ENCODE results near the gene JMJD8. TPM values are rescaled to one million over a fixed set of nuclear protein-coding genes. Genes with fewer than 3 reads are reported as not detected.
A peak's percentile ranks its signal among the peaks of the same experiment; 100 is the strongest.
"Not testable (repeated sequence)": the region's sequence is repeated elsewhere in the genome, so short reads cannot be mapped to it uniquely, and the experiment has no call there.

Gene JMJD8
- total RNA-seq, 4 donors from 2014 or later, result 40.0 to 261 (median 58.6) TPM

- WGBS, 2 donors (ENCODE audit: low coverage in 1 of 2), result 5% methylated on average over 24 of the region's 64 CpGs; no CpG with 5 or more reads in 1 of the 2 donors
- peak overlapping the region in 2 of 4 donors; percentile 32 to 34 for H3K4me3 ChIP-seq
- H3K4me1 ChIP-seq, result peaks cover 17 to 43% (median 35%) of the 10 kb centered on the region in 4 donors
- no peak for DNase-seq
- no peaks in the 10 kb centered on the region for H3K9me3 ChIP-seq
- peaks cover 60% of the 10 kb centered on the region for H3K27me3 ChIP-seq
- TF ChIP-seq POLR2A (IDR thresholded peaks at IDR 0.05), result no peak
- TF ChIP-seq POLR2AphosphoS5 (IDR thresholded peaks at IDR 0.05), result no peak
- TF ChIP-seq CTCF (IDR thresholded peaks at IDR 0.05), result no peak
- TF ChIP-seq EP300 (IDR thresholded peaks at IDR 0.05; ENCODE audit: low read depth), result no peak
- intact Hi-C loops (cut with DNase I; ENCODE audit: low total_unique reads), result no loop called here
- H3K27ac ChIP-seq, result peak overlapping the region in 1 of 4 donors; percentile 48
- in situ Hi-C loops (cut with MboI; ENCODE audit: low pct_ligation_motif_present in 1 of 4, low pct_unique_long_range_greater_than_20kb in 1 of 4, low sequenced_read_pairs in 3 of 4), result no loop called here
- H3K36me3 ChIP-seq, result no peaks in the 10 kb centered on the region
Measured at GRCh38 chr16:694187-694862, 10.2 kb upstream of the JMJD8 start.

- 39% methylated on average over 8 of the region's 37 CpGs; no CpG with 5 or more reads in 1 of the 2 donors for WGBS, 2 donors (ENCODE audit: low coverage in 1 of 2)
- Histone ChIP-seq H3K36me3 (no peaks in the 10 kb centered on the region), H3K9me3 (no peaks in the 10 kb centered on the region), H3K27me3 (peaks cover 55% of the 10 kb centered on the region), H3K27ac (no peak overlapping the region), H3K4me3 (peak overlapping the region in 2 of 4 donors; percentile 32 to 34), H3K4me1 (peaks cover 23 to 46% (median 40%) of the 10 kb centered on the region in 4 donors)
- DNase-seq, result no peak
- intact Hi-C loops (cut with DNase I; ENCODE audit: low total_unique reads) (no loop called here), in situ Hi-C loops (cut with MboI; ENCODE audit: low pct_ligation_motif_present in 1 of 4, low pct_unique_long_range_greater_than_20kb in 1 of 4, low sequenced_read_pairs in 3 of 4) (no loop called here)
- no peak for TF ChIP-seq POLR2AphosphoS5 (IDR thresholded peaks at IDR 0.05)
- no peak for TF ChIP-seq EP300 (IDR thresholded peaks at IDR 0.05; ENCODE audit: low read depth)
- TF ChIP-seq POLR2A (IDR thresholded peaks at IDR 0.05), result no peak
- no peak for TF ChIP-seq CTCF (IDR thresholded peaks at IDR 0.05)
Measured at GRCh38 chr16:693766-694165, 9.6 kb upstream of the JMJD8 start.

GRCh38 chr16:693364-693763, 9.2 kb upstream of the JMJD8 start:
- no peak for DNase-seq
- Histone ChIP-seq H3K27ac (no peak overlapping the region), H3K27me3 (peaks cover 53% of the 10 kb centered on the region), H3K9me3 (no peaks in the 10 kb centered on the region), H3K4me1 (peaks cover 23 to 47% (median 41%) of the 10 kb centered on the region in 4 donors), H3K36me3 (no peaks in the 10 kb centered on the region), H3K4me3 (no peak overlapping the region)
- in situ Hi-C loops (cut with MboI; ENCODE audit: low pct_ligation_motif_present in 1 of 4, low pct_unique_long_range_greater_than_20kb in 1 of 4, low sequenced_read_pairs in 3 of 4), result no loop called here
- WGBS, 2 donors (ENCODE audit: low coverage in 1 of 2), result 63% methylated on average over 20 of the region's 22 CpGs; no CpG with 5 or more reads in 1 of the 2 donors
- TF ChIP-seq EP300 (IDR thresholded peaks at IDR 0.05; ENCODE audit: low read depth), result no peak
- no peak for TF ChIP-seq POLR2A (IDR thresholded peaks at IDR 0.05)
- TF ChIP-seq CTCF (IDR thresholded peaks at IDR 0.05), result no peak
- TF ChIP-seq POLR2AphosphoS5 (IDR thresholded peaks at IDR 0.05), result no peak
- intact Hi-C loops (cut with DNase I; ENCODE audit: low total_unique reads), result no loop called here

- intact Hi-C loops (cut with DNase I; ENCODE audit: low total_unique reads), result no loop called here
- TF ChIP-seq EP300 (IDR thresholded peaks at IDR 0.05; ENCODE audit: low read depth), result no peak
- no peak for TF ChIP-seq POLR2AphosphoS5 (IDR thresholded peaks at IDR 0.05)
- no peak for TF ChIP-seq CTCF (IDR thresholded peaks at IDR 0.05)
- no peak for TF ChIP-seq POLR2A (IDR thresholded peaks at IDR 0.05)
- Histone ChIP-seq H3K9me3 (no peaks in the 10 kb centered on the region), H3K27ac (no peak overlapping the region), H3K4me1 (peaks cover 23 to 47% (median 41%) of the 10 kb centered on the region in 4 donors), H3K36me3 (no peaks in the 10 kb centered on the region), H3K4me3 (no peak overlapping the region), H3K27me3 (peaks cover 50% of the 10 kb centered on the region)
- DNase-seq, result no peak
- 59 to 60% methylated on average over 8 to 10 of the region's 10 CpGs for WGBS, 2 donors (ENCODE audit: low coverage in 1 of 2)
- in situ Hi-C loops (cut with MboI; ENCODE audit: low pct_ligation_motif_present in 1 of 4, low pct_unique_long_range_greater_than_20kb in 1 of 4, low sequenced_read_pairs in 3 of 4), result no loop called here
Measured at GRCh38 chr16:692356-693108, 8.4 kb upstream of the JMJD8 start.

GRCh38 chr16:691242-691641, 7.1 kb upstream of the JMJD8 start:
- 84% methylated on average over 16 of the region's 16 CpGs; no CpG with 5 or more reads in 1 of the 2 donors for WGBS, 2 donors (ENCODE audit: low coverage in 1 of 2)
- Histone ChIP-seq H3K27me3 (peaks cover 46% of the 10 kb centered on the region), H3K4me1 (peaks cover 21 to 44% (median 39%) of the 10 kb centered on the region in 4 donors)
- H3K27ac ChIP-seq; H3K9me3 ChIP-seq; H3K4me3 ChIP-seq; DNase-seq; in situ Hi-C loops (cut with MboI; ENCODE audit: low pct_ligation_motif_present in 1 of 4, low pct_unique_long_range_greater_than_20kb in 1 of 4, low sequenced_read_pairs in 3 of 4); H3K36me3 ChIP-seq; intact Hi-C loops (cut with DNase I; ENCODE audit: low total_unique reads): not testable (repeated sequence)

Data from transverse colon (tissue), 4 donors.